ENCODE measurements around the gene NLRP5.
"Not testable (repeated sequence)": the region's sequence is repeated elsewhere in the genome, so short reads cannot be mapped to it uniquely, and the experiment has no call there.

The NLRP5 gene

DNA sequence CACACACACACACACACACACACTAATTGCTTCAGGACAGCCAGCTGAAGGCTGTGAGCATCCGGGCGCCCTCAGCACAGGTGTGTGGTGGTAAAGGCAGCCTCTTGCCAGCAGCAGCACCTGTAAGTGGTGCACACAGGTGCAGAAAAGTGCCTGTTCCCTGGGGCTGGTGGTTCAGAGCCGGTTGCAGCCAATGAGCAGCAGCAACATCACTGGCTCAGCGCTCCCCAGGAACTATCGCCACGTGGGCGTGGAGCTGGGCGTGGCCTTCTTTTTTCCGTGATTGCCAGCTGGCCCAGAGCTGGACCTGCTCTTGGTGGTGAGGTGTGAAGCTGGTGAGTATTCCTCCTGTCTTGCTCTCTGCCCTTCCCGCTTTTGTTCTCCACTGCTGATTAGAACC lies at the start of gene NLRP5:
TSS of gene NLRP5 (plus strand) at position 289 of the 400 bp plus-strand sequence.
- no peak for DNase-seq (ENCODE audit: low read depth in 2 of 2)

DNA sequence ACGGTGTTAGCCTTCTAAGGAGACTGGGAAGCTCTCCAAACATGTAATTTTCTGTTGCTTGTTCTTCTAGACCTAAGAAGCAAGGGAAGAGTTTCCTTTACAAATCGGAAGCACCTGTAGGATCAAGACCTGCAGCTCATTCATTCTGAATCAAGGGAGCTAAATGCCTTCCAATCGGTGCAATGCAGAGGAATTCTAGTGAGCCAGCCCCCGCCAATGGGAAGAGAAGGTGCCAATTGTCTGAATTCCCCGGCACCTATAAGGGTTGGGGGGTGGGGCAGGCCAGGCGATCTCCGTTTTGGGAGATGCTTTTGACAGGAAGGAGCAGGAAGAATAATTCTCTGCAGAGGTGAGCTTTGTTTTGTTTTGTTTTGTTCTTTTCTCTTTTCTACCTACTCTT lies 47.4 kb upstream of the NLRP5 start:
- DNase-seq (ENCODE audit: low read depth in 2 of 2) = no peak

DNA sequence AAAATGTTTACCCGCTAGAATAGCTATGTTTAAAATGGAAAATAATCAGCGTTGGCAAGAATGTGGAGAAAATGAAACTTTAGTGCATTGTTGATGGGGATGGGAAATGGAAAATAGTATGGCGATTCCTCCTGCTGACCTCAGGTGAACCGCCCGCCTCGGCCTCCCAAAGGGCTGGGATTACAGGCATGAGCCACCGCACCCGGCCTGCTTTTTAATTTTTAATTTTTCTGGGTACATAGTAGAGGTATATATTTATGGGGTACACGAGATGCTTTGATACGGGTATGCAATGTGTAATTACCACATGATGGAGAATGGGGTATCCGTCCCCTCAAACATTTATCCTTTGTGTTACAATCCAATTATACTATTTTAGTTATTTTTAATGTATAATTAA lies 46.3 kb upstream of the NLRP5 start:
- DNase-seq (ENCODE audit: low read depth in 2 of 2) = no peak

DNA sequence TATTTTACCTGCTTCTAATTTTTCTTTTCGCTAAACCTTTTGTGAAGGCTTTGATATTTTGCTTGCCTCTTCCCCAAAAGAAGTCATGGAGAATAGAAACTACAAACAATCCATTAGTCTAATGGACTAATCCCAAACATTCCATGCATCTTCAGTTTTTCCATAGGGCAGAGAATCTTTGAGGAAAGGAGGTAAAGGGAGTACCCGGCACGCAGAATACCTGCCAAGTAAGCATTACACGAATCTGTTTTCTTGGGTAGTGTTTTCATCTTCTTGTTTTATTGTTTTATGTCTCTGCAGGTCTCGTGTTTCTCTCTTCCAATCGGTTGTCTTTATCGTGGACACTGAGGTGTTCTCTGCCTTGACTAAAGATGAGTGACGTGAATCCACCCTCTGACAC lies 39.0 kb upstream of the NLRP5 start, which contains the start of gene NLRP8:
TSS of gene NLRP8 (plus strand) at position 301 of the 400 bp plus-strand sequence.
- no peak for DNase-seq (ENCODE audit: low read depth in 2 of 2)

DNA sequence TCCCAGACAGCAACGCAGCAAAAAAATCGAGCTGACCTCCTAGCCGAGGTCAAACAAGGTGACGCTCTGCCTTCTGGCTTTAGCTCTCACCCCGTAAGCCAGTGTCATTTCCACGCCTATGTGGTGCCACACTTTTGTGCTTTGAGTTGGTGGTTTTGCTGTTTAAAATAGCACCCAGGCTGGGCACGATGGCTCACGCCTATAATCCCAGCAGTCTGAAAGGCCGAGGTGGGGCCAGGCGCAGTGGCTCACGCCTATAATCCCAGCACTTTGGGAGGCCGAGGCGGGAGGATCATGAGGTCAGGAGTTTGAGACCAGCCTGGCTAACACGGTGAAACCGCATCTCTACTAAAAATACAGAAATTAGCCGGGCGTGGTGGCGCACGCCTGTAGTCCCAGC lies 36.0 kb upstream of the NLRP5 start:
- DNase-seq (ENCODE audit: low read depth in 2 of 2) = not testable (repeated sequence)

DNA sequence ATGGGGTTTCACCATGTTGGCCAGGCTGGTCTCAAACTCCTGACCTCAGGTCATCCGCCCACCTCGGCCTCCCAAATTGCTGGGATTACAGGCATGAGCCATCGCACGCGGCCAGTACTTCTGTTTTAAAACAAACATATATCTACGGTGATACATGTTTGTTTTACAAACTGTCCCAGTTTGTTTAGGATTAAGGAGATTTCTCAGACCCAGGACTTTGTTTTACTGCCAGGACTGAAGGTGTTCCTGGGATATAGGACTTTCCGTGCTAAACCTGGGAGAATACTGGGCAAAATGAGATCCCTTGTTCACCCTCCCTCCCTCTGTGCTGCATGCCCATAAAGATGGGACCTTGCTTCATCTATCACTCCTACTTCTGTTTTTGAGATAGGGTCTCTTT lies 30.1 kb upstream of the NLRP5 start:
- DNase-seq (ENCODE audit: low read depth in 2 of 2) = no peak

DNA sequence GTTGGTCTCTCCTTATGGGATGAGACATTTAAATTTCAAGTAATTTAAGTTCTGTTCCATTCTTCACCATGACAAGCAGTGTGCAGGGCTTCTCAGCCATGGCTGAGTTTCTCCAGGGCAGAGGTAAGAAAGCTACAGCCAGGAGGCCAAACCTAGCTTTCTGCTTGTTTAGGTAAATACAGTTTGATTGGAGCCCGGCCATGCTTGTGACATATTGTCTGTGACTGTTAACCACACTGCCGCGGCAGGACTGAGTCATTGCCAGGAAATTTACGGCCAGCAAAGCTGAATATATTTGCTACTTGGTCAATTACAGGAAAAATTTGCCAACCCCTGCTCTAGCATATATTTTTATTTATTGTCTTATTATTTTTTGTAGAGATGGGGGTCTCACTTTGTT lies 28.2 kb upstream of the NLRP5 start:
- no peak for DNase-seq (ENCODE audit: low read depth in 2 of 2)

DNA sequence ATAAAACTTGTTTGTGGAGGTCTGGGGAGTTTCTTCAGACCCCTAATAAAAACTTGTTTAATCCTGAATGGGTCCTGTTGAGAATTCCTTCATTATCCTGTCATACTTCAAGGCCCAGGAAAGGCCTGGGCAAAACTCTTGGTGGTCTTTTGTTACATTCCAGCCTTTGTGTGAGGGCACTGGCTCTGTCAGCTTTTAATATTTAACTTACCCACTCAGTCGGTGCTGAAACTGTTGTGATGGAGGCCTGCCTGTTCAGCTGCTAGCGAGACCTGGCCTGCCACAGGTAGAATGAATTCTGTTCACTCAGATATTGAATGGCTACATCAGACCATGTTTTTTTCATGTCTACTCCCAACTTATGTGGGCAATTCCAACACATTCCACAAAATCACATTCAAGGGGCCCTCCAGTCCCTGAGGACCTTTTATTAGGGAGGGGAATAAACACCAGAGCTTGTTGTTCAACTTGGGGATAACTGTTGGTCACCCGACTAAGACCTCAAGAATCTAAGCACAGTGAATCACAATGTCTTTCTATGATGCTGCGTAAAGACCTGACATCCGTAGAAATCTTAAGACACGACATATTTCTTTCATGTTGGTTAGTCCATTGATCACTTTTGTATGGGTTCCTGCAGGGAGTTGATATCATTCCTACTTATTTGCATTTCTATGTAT lies 26.4 kb upstream of the NLRP5 start:
- no peak for DNase-seq (ENCODE audit: low read depth in 2 of 2)

DNA sequence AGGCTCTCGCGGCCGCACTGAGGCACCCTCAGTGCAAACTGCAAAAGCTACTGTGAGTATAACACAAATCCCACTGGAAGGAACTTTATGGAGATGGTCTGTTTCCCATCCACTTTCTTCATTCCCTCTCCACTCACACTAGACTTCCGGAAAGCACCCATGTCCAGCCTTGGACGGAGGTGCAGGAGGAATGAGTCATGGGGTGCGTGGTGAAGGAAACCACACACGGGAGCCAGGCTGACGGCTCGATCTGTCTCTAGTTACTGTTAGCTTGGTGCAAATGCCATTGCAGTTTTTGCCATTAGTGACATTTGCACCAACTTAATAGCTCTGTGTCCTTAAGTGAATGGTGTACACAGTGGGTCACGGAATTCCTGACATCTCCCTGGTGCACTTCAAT lies 24.4 kb upstream of the NLRP5 start:
- no peak for DNase-seq (ENCODE audit: low read depth in 2 of 2)

DNA sequence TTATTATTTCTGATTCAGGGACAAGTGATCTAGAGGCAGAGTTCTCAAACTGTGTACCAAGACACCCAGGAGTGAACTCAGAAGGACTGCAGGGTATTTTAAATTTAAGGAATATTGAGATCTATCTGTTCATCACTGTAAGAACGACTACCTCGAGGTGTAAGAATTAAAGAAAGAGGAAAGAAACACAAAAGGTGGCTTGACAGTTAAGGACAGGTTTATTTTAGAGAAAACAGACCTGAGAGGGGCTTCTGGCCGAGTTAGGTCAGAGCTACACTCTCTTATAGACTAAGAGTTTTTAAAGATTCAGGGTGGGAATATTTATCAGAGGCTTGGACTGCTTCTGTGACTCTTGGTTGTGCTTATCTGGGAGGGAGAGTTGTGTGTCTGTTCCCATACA lies 12.6 kb upstream of the NLRP5 start:
- DNase-seq (ENCODE audit: low read depth in 2 of 2) = no peak

DNA sequence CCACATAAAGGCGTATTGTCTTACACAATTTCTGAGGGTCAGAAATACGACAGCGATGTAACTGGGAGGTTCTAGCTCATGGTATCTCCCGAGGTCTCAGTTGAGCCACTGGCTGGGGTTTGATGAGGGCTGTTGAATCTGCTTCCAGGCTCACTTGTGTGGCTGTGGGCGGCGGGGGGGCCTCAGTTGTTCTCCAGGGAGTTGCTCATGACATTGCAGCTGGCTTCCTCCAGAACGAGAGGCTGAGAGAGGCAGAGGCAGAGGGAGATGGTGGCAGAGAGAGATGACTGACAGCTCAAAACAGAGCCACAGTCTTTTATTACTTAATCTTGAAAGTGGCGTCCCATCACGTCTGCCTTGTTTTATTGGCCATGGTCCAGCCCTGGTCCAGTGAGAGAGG lies 6.2 kb upstream of the NLRP5 start:
- no peak for DNase-seq (ENCODE audit: low read depth in 2 of 2)

DNA sequence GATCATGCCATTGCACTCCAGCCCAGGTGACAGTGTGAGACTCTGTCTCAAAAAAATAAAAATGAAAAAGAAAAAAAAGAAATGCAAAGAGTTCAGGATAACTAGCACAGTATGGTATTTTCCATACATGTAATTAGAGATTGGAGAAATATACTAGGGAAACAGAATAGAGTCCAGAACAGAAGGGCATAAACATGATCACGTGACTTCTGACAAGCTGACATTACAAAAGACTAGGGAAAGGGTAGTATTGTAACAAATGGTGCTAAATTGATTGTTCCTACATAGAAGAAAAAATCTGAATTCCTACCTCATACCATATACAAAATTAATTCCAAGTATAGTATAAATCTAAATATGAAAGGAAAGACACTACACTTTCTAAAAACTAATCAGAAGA lies 1.3 kb upstream of the NLRP5 start:
- DNase-seq (ENCODE audit: low read depth in 2 of 2) = no peak

DNA sequence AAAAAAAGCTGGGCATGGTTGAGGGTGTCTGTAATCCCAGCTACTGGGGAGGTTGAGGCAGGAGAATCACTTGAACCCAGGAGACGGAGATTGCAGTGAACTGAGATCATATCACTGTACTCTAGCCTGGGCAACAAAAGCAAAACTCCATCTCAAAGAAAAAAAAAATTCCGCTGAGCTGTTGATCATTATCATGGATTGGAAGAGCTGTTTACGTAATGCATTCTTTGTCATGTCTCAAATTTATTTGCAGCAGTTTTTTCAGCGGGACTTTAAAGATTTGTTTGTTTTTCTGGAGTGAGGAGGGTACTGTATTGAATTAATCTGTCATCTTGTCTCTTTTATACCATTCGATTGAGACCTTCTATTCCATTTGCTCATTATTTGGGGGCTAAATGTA lies 4.3 kb downstream of the NLRP5 start:
- DNase-seq (ENCODE audit: low read depth in 2 of 2) = no peak

DNA sequence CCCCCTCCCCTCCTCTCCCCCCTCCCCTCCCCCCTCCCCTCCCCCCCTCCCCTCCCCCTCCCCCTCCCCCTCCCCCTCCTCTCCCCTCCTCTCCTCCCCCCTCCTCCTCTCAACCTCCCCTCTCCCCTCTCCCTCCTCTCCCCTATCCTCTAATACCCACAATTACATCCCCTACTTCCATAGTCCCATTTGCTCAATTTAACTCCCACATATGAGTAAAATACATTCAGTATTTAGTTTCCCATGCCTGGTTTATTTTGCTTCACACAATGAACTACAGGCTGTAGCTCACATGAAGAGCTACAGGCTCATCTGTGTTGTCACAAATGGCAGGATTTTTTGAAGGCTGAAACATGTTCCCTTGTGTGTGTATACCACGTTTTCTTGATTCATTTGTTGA lies 6.9 kb downstream of the NLRP5 start:
- no peak for DNase-seq (ENCODE audit: low read depth in 2 of 2)

DNA sequence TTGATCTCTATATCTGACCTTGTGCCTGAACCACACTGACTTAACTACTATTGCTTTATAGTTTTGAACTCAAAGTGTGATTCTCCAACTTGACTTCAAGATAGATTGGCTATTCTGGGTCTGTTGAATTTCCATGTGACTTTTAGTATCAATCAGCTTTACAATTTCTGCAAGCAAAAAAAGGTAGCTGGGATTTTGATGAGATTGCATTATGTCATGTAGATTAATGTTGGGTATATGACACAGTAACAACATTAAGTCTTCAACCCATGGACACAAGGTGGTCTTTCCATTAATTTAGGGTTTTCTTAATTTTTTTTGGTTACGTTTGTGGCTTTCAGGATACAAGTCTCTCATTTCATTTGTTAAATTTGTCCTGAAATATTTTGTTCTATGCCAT lies 28.2 kb downstream of the NLRP5 start:
- no peak for DNase-seq (ENCODE audit: low read depth in 2 of 2)

DNA sequence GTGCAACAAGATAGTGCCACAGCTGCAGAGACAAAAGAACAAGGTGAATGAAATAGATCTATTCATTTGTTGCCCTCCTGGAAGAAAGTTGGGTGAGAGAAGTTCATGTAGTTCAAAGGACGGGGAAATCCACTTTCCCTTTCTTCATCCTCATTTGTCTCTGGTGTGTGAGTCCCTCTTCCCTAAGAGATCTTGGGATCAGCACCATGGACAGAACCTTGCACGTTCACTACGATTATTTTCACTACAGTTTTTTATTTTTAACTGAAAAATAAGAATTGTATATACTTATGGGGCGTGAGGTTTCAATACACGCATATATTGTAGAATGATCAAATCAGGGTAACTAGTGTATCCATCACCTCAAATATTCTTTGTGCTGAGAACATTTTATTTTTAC lies 29.2 kb downstream of the NLRP5 start:
- no peak for DNase-seq (ENCODE audit: low read depth in 2 of 2)

DNA sequence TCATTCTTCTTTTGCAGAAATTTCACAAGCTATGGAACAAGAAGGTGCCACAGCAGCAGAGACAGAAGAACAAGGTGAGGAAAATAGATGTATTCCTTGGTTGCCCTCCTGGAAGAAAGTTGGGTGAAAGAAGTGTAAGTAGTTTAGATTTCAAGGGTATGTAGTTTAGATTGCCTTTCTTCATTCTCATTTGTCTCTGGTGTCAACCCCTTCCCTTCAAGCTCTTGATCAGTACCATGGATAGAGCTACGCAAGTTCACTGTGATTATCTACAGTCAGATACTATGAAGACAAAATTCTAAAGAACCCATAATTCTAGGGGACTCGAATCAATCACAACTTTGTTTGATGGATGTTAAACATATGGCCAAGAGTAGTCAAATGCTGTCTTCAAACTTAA lies 32.8 kb downstream of the NLRP5 start:
- DNase-seq (ENCODE audit: low read depth in 2 of 2) = not testable (repeated sequence)

DNA sequence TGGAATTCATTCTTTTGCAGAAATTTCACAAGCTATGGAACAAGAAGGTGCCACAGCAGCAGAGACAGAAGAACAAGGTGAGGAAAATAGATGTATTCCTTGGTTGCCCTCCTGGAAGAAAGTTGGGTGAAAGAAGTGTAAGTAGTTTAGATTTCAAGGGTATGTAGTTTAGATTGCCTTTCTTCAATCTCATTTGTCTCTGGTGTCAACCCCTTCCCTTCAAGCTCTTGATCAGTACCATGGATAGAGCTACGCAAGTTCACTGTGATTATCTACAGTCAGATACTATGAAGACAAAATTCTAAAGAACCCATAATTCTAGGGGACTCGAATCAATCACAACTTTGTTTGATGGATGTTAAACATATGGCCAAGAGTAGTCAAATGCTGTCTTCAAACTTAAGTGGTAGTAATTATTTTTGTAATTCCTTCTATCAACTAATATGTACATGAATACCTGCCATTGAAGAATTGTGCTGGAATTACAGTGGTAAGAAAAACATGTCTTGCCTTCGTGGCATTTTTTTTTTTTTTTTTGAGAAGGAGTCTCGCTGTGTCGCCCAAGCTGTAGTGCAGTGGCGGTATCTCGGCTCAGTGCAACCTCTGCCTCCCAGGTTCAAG lies 33.9 kb downstream of the NLRP5 start:
- DNase-seq (ENCODE audit: low read depth in 2 of 2) = not testable (repeated sequence)

DNA sequence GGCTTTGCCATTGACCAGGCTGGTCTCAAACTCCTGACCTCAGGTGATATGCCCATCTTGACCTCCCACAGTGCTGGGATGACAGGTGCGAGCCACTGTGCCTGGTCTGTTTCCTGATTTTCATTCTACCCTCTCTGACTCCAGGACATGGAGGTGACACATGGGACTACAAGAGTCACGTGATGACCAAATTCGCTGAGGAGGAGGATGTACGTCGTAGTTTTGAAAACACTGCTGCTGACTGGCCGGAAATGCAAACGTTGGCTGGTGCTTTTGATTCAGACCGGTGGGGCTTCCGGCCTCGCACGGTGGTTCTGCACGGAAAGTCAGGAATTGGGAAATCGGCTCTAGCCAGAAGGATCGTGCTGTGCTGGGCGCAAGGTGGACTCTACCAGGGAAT lies 40.2 kb downstream of the NLRP5 start:
- DNase-seq (ENCODE audit: low read depth in 2 of 2) = no peak

DNA sequence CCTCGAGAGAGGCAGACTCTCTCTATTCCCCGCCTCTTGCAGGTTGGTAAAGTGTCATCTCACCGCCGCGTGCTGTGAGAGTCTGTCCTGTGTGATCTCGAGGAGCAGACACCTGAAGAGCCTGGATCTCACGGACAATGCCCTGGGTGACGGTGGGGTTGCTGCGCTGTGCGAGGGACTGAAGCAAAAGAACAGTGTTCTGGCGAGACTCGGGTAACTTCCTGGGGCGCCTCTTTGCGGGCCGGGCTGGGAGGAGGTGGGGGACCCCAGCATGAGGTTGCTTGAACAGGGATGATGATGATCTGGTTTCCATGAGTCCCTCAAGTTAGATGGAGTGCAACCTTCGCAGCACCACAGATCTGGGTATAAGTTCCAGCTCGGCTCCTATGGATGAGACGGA lies 67.0 kb downstream of the NLRP5 start:
- no peak for DNase-seq (ENCODE audit: low read depth in 2 of 2)

DNA sequence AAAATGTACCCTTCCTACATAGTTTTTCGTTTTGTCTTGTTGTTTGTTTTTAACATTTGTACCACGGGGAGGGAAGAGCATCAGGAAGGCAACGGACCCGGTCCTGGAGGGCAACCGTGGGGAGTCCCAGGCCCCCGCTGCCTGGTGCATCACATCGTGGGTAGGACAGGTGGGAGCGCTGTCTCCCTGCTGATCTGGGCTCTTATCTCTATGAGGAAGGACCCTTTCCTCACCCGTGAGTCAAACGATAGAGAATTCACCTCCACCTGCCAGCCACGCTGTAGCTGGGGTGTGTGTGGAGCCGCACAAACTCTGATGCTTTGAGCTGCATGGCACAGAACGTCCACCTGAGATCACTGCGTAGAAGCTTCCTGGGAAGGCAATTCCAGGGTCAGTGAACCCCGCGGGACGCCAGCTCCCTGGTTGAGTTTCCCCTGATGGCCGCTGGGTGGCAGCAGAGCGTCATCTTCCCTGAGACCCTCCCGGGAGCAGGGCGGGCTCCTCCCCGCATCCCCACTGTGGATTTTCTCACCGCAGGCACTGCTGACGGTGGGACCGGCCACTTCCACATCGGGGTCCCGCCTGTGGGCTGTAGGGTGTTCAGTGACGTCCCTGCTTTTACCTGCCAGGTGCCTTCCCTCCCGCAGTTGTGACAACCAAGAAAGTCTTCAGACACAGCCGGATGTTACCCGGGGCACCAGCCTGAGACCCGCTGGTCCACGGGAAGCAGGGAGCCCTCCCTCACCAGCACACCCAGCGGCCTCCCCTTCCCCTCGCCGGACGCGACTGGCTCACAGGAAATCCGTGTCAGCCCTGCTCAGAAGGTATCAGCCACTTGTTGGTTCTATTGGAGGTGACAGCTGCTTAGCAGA lies 79.8 kb downstream of the NLRP5 start:
- DNase-seq (ENCODE audit: low read depth in 2 of 2) = peak; percentile 31 to 35

DNA sequence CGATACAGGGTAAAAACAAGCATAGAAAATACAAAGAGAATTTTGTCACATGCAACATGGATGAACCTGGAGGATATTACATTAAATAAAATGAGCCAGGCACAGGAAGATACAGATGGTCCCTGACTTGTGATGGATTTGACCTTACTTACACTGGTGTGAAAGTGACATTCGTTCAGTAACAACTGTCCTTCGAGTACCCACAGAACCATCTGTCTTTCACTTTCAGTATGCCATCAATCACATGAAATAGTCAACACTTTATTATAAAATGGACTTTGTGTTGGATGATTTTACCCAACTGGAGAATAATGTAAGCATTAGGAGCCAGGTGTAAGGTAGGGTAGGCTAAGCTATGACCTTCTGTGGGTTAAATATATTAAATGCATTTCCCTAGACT lies 83.1 kb downstream of the NLRP5 start:
- DNase-seq (ENCODE audit: low read depth in 2 of 2) = no peak

DNA sequence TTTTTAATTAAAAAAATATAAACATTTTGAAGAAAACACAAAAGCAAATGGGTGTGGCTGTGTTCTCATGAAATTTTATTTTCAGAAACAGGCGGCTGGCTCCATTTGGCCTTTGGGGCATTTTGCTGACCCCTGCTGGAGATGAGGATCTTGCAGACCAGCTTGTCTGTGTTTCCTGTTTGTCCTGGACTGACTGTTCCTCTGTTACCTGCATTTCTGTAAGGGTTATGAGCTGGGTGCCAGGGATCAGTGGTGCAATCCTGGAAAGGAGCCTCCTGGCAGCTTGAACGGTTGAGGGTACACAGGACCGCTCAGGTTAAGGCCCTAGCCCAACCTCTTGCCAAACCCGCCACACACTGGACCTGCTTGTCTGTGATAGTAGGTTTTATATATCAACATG lies 84.6 kb downstream of the NLRP5 start:
- DNase-seq (ENCODE audit: low read depth in 2 of 2) = no peak

Measured in activated CD8-positive, alpha-beta memory T cell treated with anti-CD3 and anti-CD28 coated beads for 4 hours (primary cell).